HepG2 (cell line): ENCODE data around the gene MFAP1. TPM values are rescaled to one million over a fixed set of nuclear protein-coding genes. Genes with fewer than 3 reads are reported as not detected.

ENCODE experiments used
- ARNT2 ChIP-seq: sonication (generic); formaldehyde crosslinking; IDR thresholded peaks from 2 replicates; pipeline ENCODE4 v1.8.0; 2022; ENCODE audit warnings: mild to moderate bottlenecking, low read depth, missing genetic modification reagents, moderate library complexity
- ASH2L ChIP-seq: fragments of 300-600, 200-600 bp; sonication (generic); IDR thresholded peaks from 2 replicates; pipeline ENCODE4 v1.7.0; 2017; ENCODE audit warnings: low read depth, mild to moderate bottlenecking, moderate library complexity, mixed read lengths, low read length; ENCODE audit not compliant: insufficient read length
- CENPX ChIP-seq: sonication (generic); formaldehyde crosslinking; IDR thresholded peaks from 2 replicates; pipeline ENCODE4 v1.9.0; 2021; ENCODE audit warnings: mild to moderate bottlenecking, missing genetic modification reagents, moderate library complexity
- DRAP1 ChIP-seq: IDR thresholded peaks from 2 replicates; pipeline ENCODE4 v1.6.1; 2016; ENCODE audit warnings: missing genetic modification reagents, missing compliant biosample characterization
- IKZF5 ChIP-seq: IDR thresholded peaks from 2 replicates; pipeline ENCODE4 v1.6.1; 2018; ENCODE audit warnings: missing genetic modification reagents, mild to moderate bottlenecking, missing compliant biosample characterization
- KDM5A ChIP-seq: fragments of 200-600 bp; sonication (generic); IDR thresholded peaks from 2 replicates; pipeline ENCODE4 v1.7.0; 2018; ENCODE audit warnings: antibody characterized with exemption, mild to moderate bottlenecking, low read length, borderline replicate concordance
- LBX2 ChIP-seq: sonication (generic); formaldehyde crosslinking; IDR thresholded peaks from 2 replicates; pipeline ENCODE4 v1.5.0; 2020; ENCODE audit warnings: missing genetic modification reagents, mild to moderate bottlenecking, borderline replicate concordance
- MTA1 ChIP-seq: sonication (generic); formaldehyde crosslinking; IDR thresholded peaks from 2 replicates; pipeline ENCODE4 v1.4.0; 2020; ENCODE audit warnings: missing genetic modification reagents, mild to moderate bottlenecking, borderline replicate concordance
- MTA3 ChIP-seq: sonication (generic); formaldehyde crosslinking; IDR thresholded peaks from 2 replicates; pipeline ENCODE4 v1.4.0; 2020; ENCODE audit warnings: missing genetic modification reagents
- PCBP2 ChIP-seq: fragments of 200-400 bp; formaldehyde crosslinking; optimal IDR thresholded peaks from 2 replicates; pipeline ENCODE3; 2018; ENCODE audit warnings: low read length, low read depth; ENCODE audit not compliant: poor library complexity, severe bottlenecking
- PHF21A ChIP-seq: sonication (generic); formaldehyde crosslinking; IDR thresholded peaks from 2 replicates; pipeline ENCODE4 v1.5.0; 2020; ENCODE audit warnings: mild to moderate bottlenecking, missing genetic modification reagents
- RBFOX2 ChIP-seq: fragments of 200-400 bp; formaldehyde crosslinking; IDR thresholded peaks from 2 replicates; pipeline ENCODE4 v1.6.1; 2017; ENCODE audit warnings: low read depth, mild to moderate bottlenecking, low read length
- SAP130 ChIP-seq: IDR thresholded peaks from 2 replicates; pipeline ENCODE4 v1.6.1; 2016; ENCODE audit warnings: low read depth
- TOE1 ChIP-seq: sonication (generic); formaldehyde crosslinking; IDR thresholded peaks from 2 replicates; pipeline ENCODE4 v1.4.0; 2020; ENCODE audit warnings: mild to moderate bottlenecking, missing genetic modification reagents
- ZNF18 ChIP-seq: sonication (generic); formaldehyde crosslinking; IDR thresholded peaks from 2 replicates; pipeline ENCODE4 v1.8.0; 2022; ENCODE audit warnings: mild to moderate bottlenecking, missing genetic modification reagents; ENCODE audit not compliant: insufficient replicate concordance
- ZNF646 ChIP-seq: sonication (generic); formaldehyde crosslinking; IDR thresholded peaks from 2 replicates; pipeline ENCODE4 v1.9.0; 2021; ENCODE audit warnings: mild to moderate bottlenecking, missing genetic modification reagents
- ZNF878 ChIP-seq: sonication (generic); formaldehyde crosslinking; IDR thresholded peaks from 2 replicates; pipeline ENCODE4 v1.8.1; 2023; ENCODE audit warnings: mild to moderate bottlenecking, missing genetic modification reagents, moderate library complexity
- polyA plus RNA-seq, 8 experiments: library from polyadenylated mRNA; depleted of rRNA in 3 of 8; stranded (reverse) in 7 of 8; unstranded in 1 of 8; fragments of >200 nt; fragmentation: Illumina TruSeq in 4 of 8; extraction: Trizol in 4 of 8; gene quantifications; 2 replicates each; pipeline versions ENCODE4 v1.2.1 to v1.2.3, GENCODE V29; 2011 to 2016; ENCODE audit warnings: low read depth in 4 of 8, missing spikeins in 1 of 8, mixed read lengths in 1 of 8; ENCODE audit not compliant: insufficient read depth in 1 of 8
- total RNA-seq, 5 experiments: library from RNA; depleted of rRNA; stranded (reverse); fragments of >200 nt; fragmentation: Illumina TruSeq; extraction: Trizol; gene quantifications; 2 replicates each; pipeline ENCODE4 v1.2.3, GENCODE V29; 2016; ENCODE audit warnings: low read depth in 1 of 5

MFAP1 gene
- total and polyA plus RNA-seq, 2 of the 13 experiments (the other 11 are each of a cell fraction or from before 2014, with no cell fraction given) = 11.8 to 39.5 TPM

GRCh38 chr15:43792761-43793476 lies 31.6 kb downstream of the MFAP1 start (continued):
- no peak for TF ChIP-seq ZNF646 (CRISPR knock-in tag)
- peak; percentile 26 for TF ChIP-seq RBFOX2
- no peak for TF ChIP-seq CENPX (CRISPR knock-in tag)
- no peak for TF ChIP-seq SAP130 (CRISPR knock-in tag)
- no peak for TF ChIP-seq ZNF878
- TF ChIP-seq MTA1 = no peak
- TF ChIP-seq ARNT2 = no peak
- TF ChIP-seq PCBP2 = no peak
- TF ChIP-seq TOE1 = no peak
- no peak for TF ChIP-seq IKZF5
- peak; percentile 52 for TF ChIP-seq ZNF18
- TF ChIP-seq LBX2 = no peak
- no peak for TF ChIP-seq MTA3 (CRISPR knock-in tag)
- no peak for TF ChIP-seq DRAP1 (CRISPR knock-in tag)
- peak; percentile 25 for TF ChIP-seq ASH2L
- TF ChIP-seq KDM5A = peak; percentile 67; the same call in 1 of the 2 replicates
- no peak for TF ChIP-seq PHF21A
